OCI-LY7 (cell line): ENCODE data around the gene ADCY5. TPM values are rescaled to one million over a fixed set of nuclear protein-coding genes. Genes with fewer than 3 reads are reported as not detected.

Source experiments
- BruUV-seq: library from RNA; stranded (reverse); fragments of 400-500 nt; replicated peaks from 2 replicates; lab custom pipeline; 2021; lab: Mats Ljungman, UMichigan
- CTCF ChIA-PET: fragments of 300-600 bp; sonication (Branson Sonifier 250); formaldehyde crosslinking; loops from one replicate; lab custom pipeline; 2022; ENCODE audit warnings: antibody characterized with exemption; ENCODE audit not compliant: unreplicated experiment; lab: Charles Lee
- POLR2A ChIA-PET: fragments of 300-600 bp; sonication (Branson Sonifier 250); formaldehyde crosslinking; loops from one replicate; lab custom pipeline; 2022; ENCODE audit warnings: antibody characterized with exemption; lab: Charles Lee
- DNase-seq: peaks from one replicate; pipeline ENCODE4 v3.0.0-alpha.2; 2015; ENCODE audit warnings: low spot score
- H2AFZ ChIP-seq: fragments of 200-600 bp; sonication (generic), shearing (Covaris generic); 2 replicates; pipeline ENCODE4 v1.6.1; 2014; ENCODE audit warnings: mild to moderate bottlenecking, antibody characterized with exemption, low read length, moderate library complexity
- H3K27ac ChIP-seq: fragments of 200-600 bp; sonication (generic); 2 replicates; pipeline ENCODE4 v1.5.1; 2014; ENCODE audit warnings: mixed run types, low read depth, mild to moderate bottlenecking, moderate library complexity, low read length, inconsistent platforms; ENCODE audit not compliant: poor library complexity, severe bottlenecking
- H3K36me3 ChIP-seq: fragments of 200-600 bp; sonication (generic); 2 replicates; pipeline ENCODE4 v1.6.1; 2014; ENCODE audit warnings: mild to moderate bottlenecking, antibody characterized with exemption, low read length, moderate library complexity, mixed read lengths; ENCODE audit not compliant: insufficient read depth
- H3K4me1 ChIP-seq: fragments of 200-600 bp; sonication (generic); 2 replicates; pipeline ENCODE4 v1.5.1; 2014; ENCODE audit warnings: mild to moderate bottlenecking, low read length; ENCODE audit not compliant: insufficient read depth, poor library complexity, severe bottlenecking
- H3K4me2 ChIP-seq: fragments of 200-600 bp; sonication (generic); 2 replicates; pipeline ENCODE4 v1.6.1; 2014; ENCODE audit warnings: mild to moderate bottlenecking, low read length
- H3K4me3 ChIP-seq: fragments of 200-600 bp; sonication (generic); 2 replicates; pipeline ENCODE4 v1.5.1; 2014; ENCODE audit warnings: mild to moderate bottlenecking, low read depth, low read length; ENCODE audit not compliant: poor library complexity, severe bottlenecking
- H3K79me2 ChIP-seq: fragments of 200-600 bp; sonication (generic); 2 replicates; pipeline ENCODE4 v1.6.1; 2016; ENCODE audit warnings: low read depth, mild to moderate bottlenecking, low read length, moderate library complexity, mixed read lengths; ENCODE audit not compliant: insufficient read depth
- H3K9me2 ChIP-seq: fragments of 200-600 bp; sonication (generic); 2 replicates; pipeline ENCODE4 v1.6.1; 2016; ENCODE audit warnings: mild to moderate bottlenecking, low read length, mixed read lengths; ENCODE audit not compliant: insufficient read depth
- H3K9me3 ChIP-seq: fragments of 200-600 bp; sonication (generic); 2 replicates; pipeline ENCODE4 v1.6.1; 2014; ENCODE audit warnings: mild to moderate bottlenecking, mixed run types, low read length, mixed read lengths
- H4K20me1 ChIP-seq: fragments of 200-600 bp; sonication (generic); 2 replicates; pipeline ENCODE4 v1.6.1; 2014; ENCODE audit warnings: mild to moderate bottlenecking, antibody characterized with exemption, low read length, moderate library complexity, mixed read lengths; ENCODE audit not compliant: insufficient read depth
- CTCF ChIP-seq: fragments of 200-600 bp; sonication (generic); conservative IDR thresholded peaks from 2 replicates; pipeline ENCODE4 v1.5.1; 2014; ENCODE audit warnings: mild to moderate bottlenecking, antibody characterized with exemption, low read length, moderate library complexity, mixed read lengths
- EZH2phosphoT487 ChIP-seq: fragments of 200-600 bp; sonication (generic); IDR thresholded peaks from 2 replicates; pipeline ENCODE4 v1.6.1; 2018; ENCODE audit warnings: low read depth, borderline replicate concordance, mild to moderate bottlenecking, mixed run types, antibody characterized with exemption, low read length, moderate library complexity, mixed read lengths
- intact Hi-C: fragments of 100-400 bp; cut with micrococcal nuclease; formaldehyde crosslinking; loops from one replicate; pipeline ENCODE4 v1.10.0; 2022; ENCODE audit not compliant: unreplicated experiment
- total RNA-seq, 2 experiments: library from RNA; depleted of rRNA in 1 of 2; stranded (reverse); fragments of >200 nt in 1 of 2; shearing (Covaris generic) in 1 of 2; gene quantifications; 2 replicates each; pipeline ENCODE4 v1.2.3, GENCODE V29; 2014 to 2022

Gene ADCY5
- total RNA-seq, 2 experiments from 2014 or later, result 0.03 to 0.63 TPM

GRCh38 chr3:123300056-123300455 is 148.8 kb downstream of the ADCY5 start:
- H3K4me1 ChIP-seq, result peaks cover 10% of the 10 kb centered on the region
- no peaks in the 10 kb centered on the region for H4K20me1 ChIP-seq
- POLR2A ChIA-PET, result no interaction called here
- H3K79me2 ChIP-seq, result no peaks in the 10 kb centered on the region
- H3K4me3 ChIP-seq, result no peak overlapping the region
- BruUV-seq, result no TSS peak
- no peak overlapping the region for H3K4me2 ChIP-seq
- H3K9me2 ChIP-seq, result no peaks in the 10 kb centered on the region
- DNase-seq, result no peak
- TF ChIP-seq CTCF (no peak), EZH2phosphoT487 (no peak)
- no peaks in the 10 kb centered on the region for H3K9me3 ChIP-seq
- H3K27ac ChIP-seq, result no peak overlapping the region
- H2AFZ ChIP-seq, result no peak overlapping the region
- no peaks in the 10 kb centered on the region for H3K36me3 ChIP-seq
- CTCF ChIA-PET, result no interaction called here
- intact Hi-C loops, result no loop called here

- ChIA-PET POLR2A (no interaction called here), CTCF (no interaction called here)
- BruUV-seq, result no TSS peak
- Histone ChIP-seq H3K4me2 (no peak overlapping the region), H3K27ac (no peak overlapping the region), H2AFZ (no peak overlapping the region), H3K4me3 (no peak overlapping the region), H3K36me3 (no peaks in the 10 kb centered on the region), H4K20me1 (no peaks in the 10 kb centered on the region), H3K79me2 (no peaks in the 10 kb centered on the region), H3K9me3 (no peaks in the 10 kb centered on the region), H3K9me2 (no peaks in the 10 kb centered on the region), H3K4me1 (peaks cover 10% of the 10 kb centered on the region)
- no peak for DNase-seq
- no peak for TF ChIP-seq CTCF
- TF ChIP-seq EZH2phosphoT487, result no peak
- intact Hi-C loops, result no loop called here
These were observed 149.3 kb downstream of the ADCY5 start for GRCh38 chr3:123299581-123299980.

GRCh38 chr3:123298903-123299302 is 150.0 kb downstream of the ADCY5 start:
- no peaks in the 10 kb centered on the region for H3K9me3 ChIP-seq
- H3K79me2 ChIP-seq, result no peaks in the 10 kb centered on the region
- no TSS peak for BruUV-seq
- no peak overlapping the region for H2AFZ ChIP-seq
- ChIA-PET CTCF (no interaction called here), POLR2A (interaction anchor here (0.6 kb wide), 1 partner anchor 1224 kb away, joined by 3 read pairs; no protein-coding TSS in a partner anchor)
- H3K9me2 ChIP-seq, result no peaks in the 10 kb centered on the region
- no peak for TF ChIP-seq CTCF
- no peak for TF ChIP-seq EZH2phosphoT487
- no peak overlapping the region for H3K4me3 ChIP-seq
- intact Hi-C loops, result no loop called here
- peaks cover 10% of the 10 kb centered on the region for H3K4me1 ChIP-seq
- H4K20me1 ChIP-seq, result no peaks in the 10 kb centered on the region
- no peak overlapping the region for H3K4me2 ChIP-seq
- no peak overlapping the region for H3K27ac ChIP-seq
- H3K36me3 ChIP-seq, result no peaks in the 10 kb centered on the region
- no peak for DNase-seq
